Loucy (cell line): ENCODE measurements around the gene RABL6.

Experiments
- H2AFZ ChIP-seq: fragments of 200-600 bp; sonication (generic); 2 replicates; pipeline ENCODE4 v1.6.0; 2016; ENCODE audit warnings: antibody characterized with exemption, mild to moderate bottlenecking, low read length, moderate library complexity
- H3F3A ChIP-seq: fragments of 200-600 bp; 2 replicates; pipeline ENCODE4 v1.6.0; 2016; ENCODE audit warnings: antibody characterized with exemption, low read depth, mild to moderate bottlenecking
- H3K27me3 ChIP-seq: fragments of 200-600 bp; sonication (generic); 2 replicates; pipeline ENCODE4 v1.6.1; 2014; ENCODE audit warnings: low read length, mild to moderate bottlenecking; ENCODE audit not compliant: insufficient read depth, poor library complexity, severe bottlenecking
- H3K36me3 ChIP-seq: fragments of 200-600 bp; sonication (generic); 2 replicates; pipeline ENCODE4 v1.6.1; 2016; ENCODE audit warnings: low read length; ENCODE audit not compliant: insufficient read depth
- H3K4me1 ChIP-seq: fragments of 200-600 bp; sonication (generic); 2 replicates; pipeline ENCODE4 v1.5.1; 2014; ENCODE audit warnings: low read length, mild to moderate bottlenecking; ENCODE audit not compliant: insufficient read depth, poor library complexity, severe bottlenecking
- H3K4me2 ChIP-seq: fragments of 200-600 bp; sonication (generic); 2 replicates; pipeline ENCODE4 v1.6.0; 2014; ENCODE audit warnings: antibody characterized with exemption, low read length, low read depth, mild to moderate bottlenecking; ENCODE audit not compliant: poor library complexity, severe bottlenecking
- H3K4me3 ChIP-seq: fragments of 200-600 bp; sonication (generic); 2 replicates; pipeline ENCODE4 v1.5.1; 2014; ENCODE audit warnings: low read length, mild to moderate bottlenecking, mixed read lengths; ENCODE audit not compliant: poor library complexity, severe bottlenecking
- H3K79me2 ChIP-seq: fragments of 200-600 bp; sonication (generic); 2 replicates; pipeline ENCODE4 v1.6.1; 2014; ENCODE audit warnings: low read length; ENCODE audit not compliant: insufficient read depth
- H3K9ac ChIP-seq: fragments of 200-600 bp; sonication (generic); 2 replicates; pipeline ENCODE4 v1.6.0; 2014; ENCODE audit warnings: mild to moderate bottlenecking, low read depth, low read length, moderate library complexity; ENCODE audit not compliant: poor library complexity, severe bottlenecking
- H3K9me2 ChIP-seq: fragments of 200-600 bp; sonication (generic); replicated peaks from 2 replicates; pipeline ENCODE4 v1.6.1; 2016; ENCODE audit warnings: low read depth, low read length, mixed read lengths
- H3K9me3 ChIP-seq: fragments of 200-600 bp; sonication (generic); 2 replicates; pipeline ENCODE4 v1.6.1; 2014; ENCODE audit warnings: mild to moderate bottlenecking, antibody characterized with exemption, low read length, low read depth; ENCODE audit not compliant: insufficient read depth
- H4K20me1 ChIP-seq: fragments of 200-600 bp; sonication (generic); 2 replicates; pipeline ENCODE4 v1.6.0; 2014; ENCODE audit warnings: antibody characterized with exemption, low read length, mild to moderate bottlenecking; ENCODE audit not compliant: insufficient read depth, poor library complexity, severe bottlenecking
- EZH2phosphoT487 ChIP-seq: fragments of 200-600 bp; IDR thresholded peaks from 2 replicates; pipeline ENCODE4 v1.6.1; 2018; ENCODE audit warnings: antibody characterized with exemption, mild to moderate bottlenecking, moderate library complexity, borderline replicate concordance
- TF ChIP-seq, protein P1 (sequence below): fragments of 200-600 bp; sonication (generic); conservative IDR thresholded peaks from 2 replicates; pipeline ENCODE4 v1.5.1; 2014; ENCODE audit warnings: mild to moderate bottlenecking, antibody characterized with exemption, low read length

Gene RABL6

DNA sequence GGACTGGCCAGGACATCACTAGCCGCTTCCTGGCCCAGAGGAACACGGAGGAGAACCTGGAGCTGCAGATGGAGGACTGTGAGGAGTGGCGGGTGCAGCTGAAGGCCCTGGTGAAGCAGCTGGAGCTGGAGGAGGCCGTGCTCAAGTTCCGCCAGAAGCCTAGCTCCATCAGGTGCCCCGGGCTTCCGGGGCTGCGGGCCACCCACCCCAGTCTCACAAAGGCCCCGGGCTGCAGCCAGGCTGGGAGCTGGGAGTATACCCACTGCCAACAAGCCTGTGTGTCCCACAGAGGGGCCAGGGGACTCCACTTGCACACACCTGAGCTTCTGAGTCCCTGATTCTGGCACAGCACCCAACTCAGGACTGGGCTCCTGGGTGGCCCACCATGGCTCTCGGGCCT, 1.7 kb upstream of the RABL6 start:
- TF ChIP-seq EZH2phosphoT487 = no peak
- TF ChIP-seq, protein P1, sequence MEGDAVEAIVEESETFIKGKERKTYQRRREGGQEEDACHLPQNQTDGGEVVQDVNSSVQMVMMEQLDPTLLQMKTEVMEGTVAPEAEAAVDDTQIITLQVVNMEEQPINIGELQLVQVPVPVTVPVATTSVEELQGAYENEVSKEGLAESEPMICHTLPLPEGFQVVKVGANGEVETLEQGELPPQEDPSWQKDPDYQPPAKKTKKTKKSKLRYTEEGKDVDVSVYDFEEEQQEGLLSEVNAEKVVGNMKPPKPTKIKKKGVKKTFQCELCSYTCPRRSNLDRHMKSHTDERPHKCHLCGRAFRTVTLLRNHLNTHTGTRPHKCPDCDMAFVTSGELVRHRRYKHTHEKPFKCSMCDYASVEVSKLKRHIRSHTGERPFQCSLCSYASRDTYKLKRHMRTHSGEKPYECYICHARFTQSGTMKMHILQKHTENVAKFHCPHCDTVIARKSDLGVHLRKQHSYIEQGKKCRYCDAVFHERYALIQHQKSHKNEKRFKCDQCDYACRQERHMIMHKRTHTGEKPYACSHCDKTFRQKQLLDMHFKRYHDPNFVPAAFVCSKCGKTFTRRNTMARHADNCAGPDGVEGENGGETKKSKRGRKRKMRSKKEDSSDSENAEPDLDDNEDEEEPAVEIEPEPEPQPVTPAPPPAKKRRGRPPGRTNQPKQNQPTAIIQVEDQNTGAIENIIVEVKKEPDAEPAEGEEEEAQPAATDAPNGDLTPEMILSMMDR = no peak
- peak overlapping the region; percentile 99 for H3K4me2 ChIP-seq
- peak overlapping the region; percentile 84 for H3K4me3 ChIP-seq
- no peaks in the 10 kb centered on the region for H3K9me2 ChIP-seq
- H3K27me3 ChIP-seq = no peaks in the 10 kb centered on the region
- peak overlapping the region; percentile 91 for H3K9ac ChIP-seq
- peaks cover 51% of the 10 kb centered on the region for H3K79me2 ChIP-seq
- no peaks in the 10 kb centered on the region for H3K9me3 ChIP-seq
- H4K20me1 ChIP-seq = peaks cover 34% of the 10 kb centered on the region
- H3F3A ChIP-seq = no peaks in the 10 kb centered on the region
- H2AFZ ChIP-seq = no peak overlapping the region
- H3K4me1 ChIP-seq = peaks cover 37% of the 10 kb centered on the region
- H3K36me3 ChIP-seq = no peaks in the 10 kb centered on the region

DNA sequence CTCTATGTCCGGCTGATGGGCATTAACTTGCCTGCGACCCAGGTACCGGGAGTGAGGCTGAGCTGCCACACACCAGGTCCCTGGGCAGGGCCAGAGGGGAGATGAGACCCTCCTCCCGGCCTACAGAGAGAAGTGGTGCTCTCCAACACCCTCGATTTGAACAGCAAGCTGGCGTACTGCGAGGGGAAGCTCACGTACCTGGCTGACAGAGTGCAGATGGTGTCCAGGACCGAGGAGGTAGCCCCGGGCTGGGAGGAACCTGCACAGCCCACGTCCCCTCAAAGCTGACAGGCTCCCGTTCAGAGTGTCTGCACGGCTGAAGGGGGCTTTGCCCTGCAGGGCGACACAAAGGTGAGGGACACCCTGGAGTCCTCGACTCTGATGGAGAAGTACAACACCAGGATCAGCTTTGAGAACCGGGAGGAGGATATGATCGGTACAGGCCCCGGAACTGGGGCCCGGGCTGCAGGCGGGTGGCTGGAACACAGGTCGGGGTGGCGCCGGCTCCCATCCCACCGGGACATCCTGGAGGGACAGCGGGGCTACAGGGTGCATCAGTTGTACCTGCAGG, 1.0 kb upstream of the RABL6 start:
- peaks cover 39% of the 10 kb centered on the region for H4K20me1 ChIP-seq
- no peaks in the 10 kb centered on the region for H3K36me3 ChIP-seq
- H3F3A ChIP-seq = no peaks in the 10 kb centered on the region
- peaks cover 57% of the 10 kb centered on the region for H3K79me2 ChIP-seq
- peak overlapping the region; percentile 99 for H3K4me2 ChIP-seq
- no peaks in the 10 kb centered on the region for H3K9me3 ChIP-seq
- H3K27me3 ChIP-seq = no peaks in the 10 kb centered on the region
- H2AFZ ChIP-seq = no peak overlapping the region
- H3K9ac ChIP-seq = peak overlapping the region; percentile 91
- no peaks in the 10 kb centered on the region for H3K9me2 ChIP-seq
- peaks cover 40% of the 10 kb centered on the region for H3K4me1 ChIP-seq
- peak overlapping the region; percentile 84 for H3K4me3 ChIP-seq
- TF ChIP-seq EZH2phosphoT487 = no peak
- TF ChIP-seq, protein P1 = no peak

DNA sequence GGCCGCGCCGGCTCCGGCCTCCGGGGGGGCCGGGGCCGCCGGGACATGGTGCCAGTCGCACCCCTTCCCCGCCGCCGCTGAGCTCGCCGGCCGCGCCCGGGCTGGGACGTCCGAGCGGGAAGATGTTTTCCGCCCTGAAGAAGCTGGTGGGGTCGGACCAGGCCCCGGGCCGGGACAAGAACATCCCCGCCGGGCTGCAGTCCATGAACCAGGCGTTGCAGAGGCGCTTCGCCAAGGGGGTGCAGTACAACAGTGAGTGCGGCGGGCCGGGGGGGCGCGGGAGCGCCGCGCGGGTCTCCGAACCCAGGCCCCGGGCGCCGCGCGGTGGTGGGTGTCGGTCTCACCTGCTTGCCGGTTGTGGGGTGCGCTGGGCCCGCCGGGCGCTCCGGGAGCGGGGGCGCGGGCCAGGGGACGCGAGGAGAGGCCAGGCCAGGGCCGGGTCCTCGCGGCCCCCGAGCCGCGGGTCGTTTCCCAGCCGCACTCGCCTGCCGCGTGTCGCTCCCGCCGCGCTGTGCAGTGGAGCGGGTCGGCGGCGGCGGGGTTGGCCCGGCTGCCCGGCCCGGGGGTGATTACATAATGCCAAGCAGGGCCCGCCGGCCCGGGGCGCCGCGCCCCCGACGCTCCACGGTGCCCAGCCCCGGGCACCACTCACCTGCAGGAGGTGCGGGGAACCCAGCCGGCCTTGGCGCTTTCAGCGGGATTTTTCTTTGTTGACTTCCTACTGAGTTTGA, 492 bp downstream of the RABL6 start:
- Histone ChIP-seq H3K4me2 (peak overlapping the region; percentile 91), H3K36me3 (no peaks in the 10 kb centered on the region), H3K9ac (peak overlapping the region; percentile 70), H2AFZ (peak overlapping the region; percentile 86), H3K79me2 (peaks cover 66% of the 10 kb centered on the region), H3F3A (no peaks in the 10 kb centered on the region), H3K4me1 (peaks cover 53% of the 10 kb centered on the region), H4K20me1 (peaks cover 41% of the 10 kb centered on the region), H3K9me3 (no peaks in the 10 kb centered on the region), H3K27me3 (no peaks in the 10 kb centered on the region), H3K9me2 (no peaks in the 10 kb centered on the region), H3K4me3 (peak overlapping the region; percentile 84)
- TF ChIP-seq, protein P1 = no peak; the same call in 1 of the 2 replicates
- no peak for TF ChIP-seq EZH2phosphoT487
